Measurements from ENCODE around the gene SNRNP48.

GRCh38 chr6:7652957-7653356 lies 63.0 kb downstream of the SNRNP48 start:
- TF ChIP-seq, protein P1, sequence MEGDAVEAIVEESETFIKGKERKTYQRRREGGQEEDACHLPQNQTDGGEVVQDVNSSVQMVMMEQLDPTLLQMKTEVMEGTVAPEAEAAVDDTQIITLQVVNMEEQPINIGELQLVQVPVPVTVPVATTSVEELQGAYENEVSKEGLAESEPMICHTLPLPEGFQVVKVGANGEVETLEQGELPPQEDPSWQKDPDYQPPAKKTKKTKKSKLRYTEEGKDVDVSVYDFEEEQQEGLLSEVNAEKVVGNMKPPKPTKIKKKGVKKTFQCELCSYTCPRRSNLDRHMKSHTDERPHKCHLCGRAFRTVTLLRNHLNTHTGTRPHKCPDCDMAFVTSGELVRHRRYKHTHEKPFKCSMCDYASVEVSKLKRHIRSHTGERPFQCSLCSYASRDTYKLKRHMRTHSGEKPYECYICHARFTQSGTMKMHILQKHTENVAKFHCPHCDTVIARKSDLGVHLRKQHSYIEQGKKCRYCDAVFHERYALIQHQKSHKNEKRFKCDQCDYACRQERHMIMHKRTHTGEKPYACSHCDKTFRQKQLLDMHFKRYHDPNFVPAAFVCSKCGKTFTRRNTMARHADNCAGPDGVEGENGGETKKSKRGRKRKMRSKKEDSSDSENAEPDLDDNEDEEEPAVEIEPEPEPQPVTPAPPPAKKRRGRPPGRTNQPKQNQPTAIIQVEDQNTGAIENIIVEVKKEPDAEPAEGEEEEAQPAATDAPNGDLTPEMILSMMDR (IDR thresholded peaks at IDR 0.05), result no peak
- TF ChIP-seq POLR2A (IDR thresholded peaks at IDR 0.05), result no peak

Measured in thyroid gland (tissue), 4 donors.